GM23248 (cell line): ENCODE data around the gene CDC23. TPM values are rescaled to one million over a fixed set of nuclear protein-coding genes. Genes with fewer than 3 reads are reported as not detected.

Source experiments
- DNase-seq: peaks from one replicate; pipeline ENCODE4 v3.0.0-alpha.2; 2015
- H2AFZ ChIP-seq: fragments of 200-600 bp; sonication (generic); 2 replicates; pipeline ENCODE4 v1.6.1; 2016; ENCODE audit warnings: antibody characterized with exemption
- H3F3A ChIP-seq: fragments of 200-600 bp; sonication (generic); 2 replicates; pipeline ENCODE4 v1.6.1; 2016; ENCODE audit warnings: mild to moderate bottlenecking, antibody characterized with exemption, mixed run types; ENCODE audit not compliant: insufficient read depth
- H3K27ac ChIP-seq: fragments of 200-600 bp; sonication (generic); 2 replicates; pipeline ENCODE4 v1.5.1; 2016; ENCODE audit warnings: mild to moderate bottlenecking
- H3K27me3 ChIP-seq: fragments of 200-600 bp; sonication (generic); replicated peaks from 2 replicates; pipeline ENCODE4 v1.6.1; 2016; ENCODE audit warnings: mild to moderate bottlenecking; ENCODE audit not compliant: insufficient read depth
- H3K36me3 ChIP-seq: fragments of 200-600 bp; sonication (generic); 2 replicates; pipeline ENCODE4 v1.6.1; 2016; ENCODE audit warnings: low read depth, mild to moderate bottlenecking
- H3K4me1 ChIP-seq: fragments of 200-600 bp; sonication (generic); 2 replicates; pipeline ENCODE4 v1.6.1; 2016; ENCODE audit warnings: mild to moderate bottlenecking; ENCODE audit not compliant: insufficient read depth
- H3K4me2 ChIP-seq: fragments of 200-600 bp; sonication (generic); one replicate; pipeline ENCODE4 v1.6.1; 2016; ENCODE audit warnings: mild to moderate bottlenecking; ENCODE audit not compliant: unreplicated experiment
- H3K4me3 ChIP-seq: fragments of 200-600 bp; sonication (generic); 2 replicates; pipeline ENCODE4 v1.5.1; 2016; ENCODE audit warnings: mild to moderate bottlenecking
- H3K79me2 ChIP-seq: fragments of 200-600 bp; sonication (generic); 2 replicates; pipeline ENCODE4 v1.6.1; 2016; ENCODE audit warnings: mild to moderate bottlenecking; ENCODE audit not compliant: insufficient read depth
- H3K9ac ChIP-seq: fragments of 200-600 bp; sonication (generic); 2 replicates; pipeline ENCODE4 v1.6.1; 2016; ENCODE audit warnings: mild to moderate bottlenecking
- H3K9me2 ChIP-seq: fragments of 200-600 bp; sonication (generic); 2 replicates; pipeline ENCODE4 v1.6.1; 2016; ENCODE audit warnings: mixed run types, mild to moderate bottlenecking, moderate library complexity; ENCODE audit not compliant: insufficient read depth
- H3K9me3 ChIP-seq: fragments of 200-600 bp; sonication (generic); one replicate; pipeline ENCODE4 v1.6.1; 2017; ENCODE audit warnings: low read depth
- H4K20me1 ChIP-seq: fragments of 200-600 bp; sonication (generic); 2 replicates; pipeline ENCODE4 v1.6.0; 2016; ENCODE audit not compliant: insufficient read depth
- EZH2 ChIP-seq: fragments of 200-600 bp; sonication (generic); IDR thresholded peaks from 2 replicates; pipeline ENCODE4 v1.6.1; 2018; ENCODE audit warnings: antibody characterized with exemption, mild to moderate bottlenecking; ENCODE audit not compliant: insufficient read depth, poor library complexity, severe bottlenecking
- EZH2phosphoT487 ChIP-seq: fragments of 200-600 bp; sonication (generic); IDR thresholded peaks from 2 replicates; pipeline ENCODE4 v1.6.1; 2018; ENCODE audit warnings: antibody characterized with exemption, moderate library complexity, mild to moderate bottlenecking, low read depth; ENCODE audit not compliant: insufficient read depth
- WGBS, 2 experiments: methylation state at CpG; one replicate each; pipeline ENCODE4 v1.1.6; 2015 to 2017; ENCODE audit warnings: low lambda C conversion rate in 2 of 2, low coverage in 1 of 2; ENCODE audit errors: missing lambda C conversion rate in 2 of 2; 5-methylcytosine and 5-hydroxymethylcytosine counted together
- in situ Hi-C: fragments of 300-500 bp; cut with MboI; formaldehyde crosslinking; loops from 2 replicates; pipeline ENCODE4 v1.15.0; 2020
- polyA plus RNA-seq: library from polyadenylated mRNA; unstranded; fragments of >200 nt; fragmentation: Nextera tagmentation; extraction: Ambion mirVana; gene quantifications from 2 replicates; pipeline ENCODE4 v1.2.1, GENCODE V29; 2016
- total RNA-seq: library from RNA; depleted of rRNA; stranded (reverse); fragments of >200 nt; shearing (Covaris generic); gene quantifications from 2 replicates; pipeline ENCODE4 v1.2.3, GENCODE V29; 2014; rRNA removed

Gene CDC23
- total and polyA plus RNA-seq, 2 experiments from 2014 or later, result 30.5 to 32.5 TPM

GRCh38 chr5:138139781-138140090, 73.4 kb downstream of the CDC23 start:
- no peak for DNase-seq
- Histone ChIP-seq H3K27me3 (no peaks in the 10 kb centered on the region), H3K79me2 (no peaks in the 10 kb centered on the region), H3K4me2 (no peak overlapping the region), H3K36me3 (no peaks in the 10 kb centered on the region), H3K9me2 (no peaks in the 10 kb centered on the region), H3K4me1 (no peaks in the 10 kb centered on the region), H4K20me1 (no peaks in the 10 kb centered on the region), H3K9ac (no peak overlapping the region), H3K27ac (no peak overlapping the region), H2AFZ (no peak overlapping the region), H3K9me3 (no peaks in the 10 kb centered on the region), H3F3A (no peaks in the 10 kb centered on the region), H3K4me3 (no peak overlapping the region)
- in situ Hi-C loops, result no loop called here
- TF ChIP-seq EZH2phosphoT487 (no peak), EZH2 (no peak)
- WGBS, 2 experiments, result 47 to 51% methylated on average over 3 of the region's 3 CpGs

GRCh38 chr5:138138949-138139780, 74.0 kb downstream of the CDC23 start, which contains the start of gene NME5:
Gene NME5, minus strand, starts transcription at chr5:138139428. Its CDS starts 648 bp downstream, at chr5:138138780.
- H3K4me3 ChIP-seq, result no peak within 1 kb of the TSS
- H2AFZ ChIP-seq, result no peak within 1 kb of the TSS
- H3F3A ChIP-seq, result no peaks in the 10 kb centered on the region
- no peak within 1 kb of the TSS for H3K4me2 ChIP-seq
- H3K9me3 ChIP-seq, result no peaks in the 10 kb centered on the region
- H4K20me1 ChIP-seq, result no peaks in the 10 kb centered on the region
- DNase-seq, result no peak
- no peak for TF ChIP-seq EZH2phosphoT487
- TF ChIP-seq EZH2, result no peak
- H3K27me3 ChIP-seq, result no peaks in the 10 kb centered on the region
- H3K36me3 ChIP-seq, result no peaks in the 10 kb centered on the region
- in situ Hi-C loops, result no loop called here
- no peaks in the 10 kb centered on the region for H3K79me2 ChIP-seq
- H3K4me1 ChIP-seq, result no peaks in the 10 kb centered on the region
- 39 to 40% methylated on average over 31 of the region's 31 CpGs for WGBS, 2 experiments
- H3K27ac ChIP-seq, result no peak within 1 kb of the TSS
- H3K9ac ChIP-seq, result no peak within 1 kb of the TSS
- H3K9me2 ChIP-seq, result no peaks in the 10 kb centered on the region

Other genes with a start within 250 kb of the CDC23 start
- gene FAM13B, start 180.2 kb downstream of the CDC23 start, total RNA-seq, result 19.0 and 26.2 TPM in 2 replicates
- 13.7 and 15.6 TPM in 2 replicates for gene FAM13B, start 180.2 kb downstream of the CDC23 start, polyA plus RNA-seq
- gene WNT8A, start 129.3 kb downstream of the CDC23 start, total RNA-seq, result not detected in 2 replicates
- not detected in 2 replicates for gene WNT8A, start 129.3 kb downstream of the CDC23 start, polyA plus RNA-seq
- gene NME5, start 73.9 kb downstream of the CDC23 start, total RNA-seq, result not detected in 2 replicates
- gene NME5, start 73.9 kb downstream of the CDC23 start, polyA plus RNA-seq, result not detected in 2 replicates
- 41.7 and 49.5 TPM in 2 replicates for gene BRD8, start 34.7 kb downstream of the CDC23 start, total RNA-seq
- gene BRD8, start 34.7 kb downstream of the CDC23 start, polyA plus RNA-seq, result 59.9 and 64.7 TPM in 2 replicates
- gene KIF20A, start 34.2 kb downstream of the CDC23 start, total RNA-seq, result 26.0 and 27.3 TPM in 2 replicates
- gene KIF20A, start 34.2 kb downstream of the CDC23 start, polyA plus RNA-seq, result 26.0 and 28.2 TPM in 2 replicates
- not detected in 2 replicates for gene GFRA3, start 61.3 kb upstream of the CDC23 start, total RNA-seq
- not detected in 2 replicates for gene GFRA3, start 61.3 kb upstream of the CDC23 start, polyA plus RNA-seq
- 4.5 and 5.9 TPM in 2 replicates for gene CDC25C, start 118.5 kb upstream of the CDC23 start, total RNA-seq
- gene CDC25C, start 118.5 kb upstream of the CDC23 start, polyA plus RNA-seq, result 2.9 and 4.4 TPM in 2 replicates
- 26.8 and 34.8 TPM in 2 replicates for gene FAM53C, start 124.9 kb upstream of the CDC23 start, total RNA-seq
- gene FAM53C, start 124.9 kb upstream of the CDC23 start, polyA plus RNA-seq, result 25.5 and 26.7 TPM in 2 replicates
- 26.8 and 28.3 TPM in 2 replicates for gene KDM3B, start 139.4 kb upstream of the CDC23 start, total RNA-seq
- gene KDM3B, start 139.4 kb upstream of the CDC23 start, polyA plus RNA-seq, result 9.8 and 12.6 TPM in 2 replicates
- 4.4 and 5.0 TPM in 2 replicates for gene REEP2, start 225.7 kb upstream of the CDC23 start, total RNA-seq
- gene REEP2, start 225.7 kb upstream of the CDC23 start, polyA plus RNA-seq, result 8.6 and 9.4 TPM in 2 replicates